HG02943 (cell line): Measurements from ENCODE around the gene MCAM.

Experiments used
- ATAC-seq: cut with Tn5 transposase; IDR thresholded peaks from one replicate; pipeline ENCODE4 v1.9.1; 2021; ENCODE audit warnings: mild to moderate bottlenecking, low read depth, moderate library complexity; ENCODE audit not compliant: unreplicated experiment

Gene MCAM

DNA sequence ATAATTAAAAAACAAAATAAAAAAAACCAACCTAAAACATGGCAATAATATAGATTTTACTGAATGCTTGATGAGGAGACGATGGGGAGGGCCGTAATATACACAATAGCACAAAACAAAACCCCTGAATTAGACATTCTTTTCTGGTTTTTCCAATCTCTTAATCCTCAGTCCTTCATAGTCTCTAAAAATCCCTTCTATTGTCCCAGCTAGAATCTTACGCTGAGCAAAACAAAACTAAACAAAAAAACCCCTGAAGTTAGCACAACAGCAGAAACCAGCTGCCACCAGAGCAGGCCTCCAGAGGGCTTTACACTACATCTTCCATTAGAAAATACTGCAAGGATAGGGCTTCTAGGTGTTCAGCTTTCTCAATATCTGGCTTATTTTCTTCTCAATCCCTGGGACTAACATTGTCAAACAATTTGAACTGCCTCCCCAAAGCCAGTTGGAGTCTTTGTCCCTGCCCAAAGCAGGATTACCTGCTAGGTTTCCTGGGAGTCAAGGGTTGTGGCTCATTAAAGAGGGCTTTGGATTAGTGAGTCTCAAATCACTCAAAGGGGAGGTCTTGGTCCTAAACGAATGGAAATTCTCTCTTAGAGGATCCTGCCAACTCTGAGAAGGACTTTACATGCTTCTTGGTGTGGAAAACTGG, 15.3 kb upstream of the MCAM start:
- ATAC-seq: no peak

GRCh38 chr11:119330237-119330636, 13.3 kb upstream of the MCAM start:
- ATAC-seq: no peak

GRCh38 chr11:119329320-119329719, 12.4 kb upstream of the MCAM start:
- ATAC-seq: no peak

GRCh38 chr11:119324189-119324588, 7.3 kb upstream of the MCAM start:
- ATAC-seq: no peak

- no peak for ATAC-seq
These were observed 6.7 kb upstream of the MCAM start for GRCh38 chr11:119323532-119324033.

GRCh38 chr11:119322921-119323531, 6.1 kb upstream of the MCAM start:
- no peak for ATAC-seq

GRCh38 chr11:119322360-119322739, 5.4 kb upstream of the MCAM start:
- ATAC-seq: no peak

GRCh38 chr11:119320776-119321524, 4.0 kb upstream of the MCAM start:
- ATAC-seq: no peak

DNA sequence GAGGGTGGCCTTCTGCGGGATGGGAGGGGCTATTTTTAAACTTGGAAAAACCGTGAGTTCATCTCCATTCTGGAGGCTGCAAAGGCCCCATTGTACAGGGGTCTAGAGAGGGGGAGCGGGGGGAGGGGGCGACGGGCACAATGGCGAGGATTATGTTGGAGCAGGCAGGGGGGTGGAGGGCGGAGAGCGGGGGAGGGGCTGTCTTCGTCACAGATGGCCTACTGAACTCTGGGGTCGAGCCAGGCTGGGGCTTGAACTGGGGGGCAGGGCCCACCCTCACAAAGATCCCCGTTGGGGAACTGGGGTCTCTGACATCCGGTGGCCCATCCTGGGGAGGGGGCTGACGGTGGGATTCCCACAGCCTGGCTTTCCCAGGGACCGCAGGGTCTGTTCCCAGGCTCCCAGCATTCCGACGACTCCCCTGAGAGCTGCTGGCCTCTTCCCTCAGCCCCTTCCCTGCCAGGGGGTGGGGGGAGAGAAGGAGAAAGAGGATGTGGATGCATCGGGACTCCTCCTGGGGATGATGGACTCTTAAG, 3.4 kb upstream of the MCAM start:
- ATAC-seq: no peak

GRCh38 chr11:119319700-119320239, 2.8 kb upstream of the MCAM start:
- no peak for ATAC-seq

DNA sequence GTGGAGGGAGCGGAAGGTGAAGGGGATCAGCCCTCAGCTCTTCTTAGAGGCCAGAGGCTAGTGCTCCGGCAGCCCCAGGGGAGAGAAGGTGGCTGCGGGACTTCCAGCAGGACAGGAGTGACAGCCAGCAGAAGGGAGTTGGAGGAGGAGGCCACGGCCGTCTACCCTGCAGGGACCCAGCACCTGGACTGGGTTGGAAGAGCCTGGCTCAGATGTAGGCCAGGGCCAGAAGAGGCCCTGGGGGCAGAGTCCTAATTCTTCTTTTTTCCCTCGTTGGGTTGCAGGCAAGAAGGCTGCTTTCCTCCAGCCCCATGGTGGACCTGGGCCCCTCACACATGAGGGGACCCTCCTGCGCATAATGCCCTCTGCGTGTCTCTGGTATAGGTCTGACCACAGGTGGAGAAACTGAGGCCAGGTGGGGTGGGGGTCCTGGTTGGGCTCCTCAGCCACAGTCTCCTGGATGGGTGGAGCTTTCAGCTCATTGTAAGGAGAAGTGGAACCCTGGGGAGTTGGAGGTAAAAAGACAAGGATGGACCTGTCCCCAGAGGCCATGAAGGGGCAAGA, 2.3 kb upstream of the MCAM start:
- no peak for ATAC-seq

- no peak for ATAC-seq
These were observed 1.6 kb upstream of the MCAM start for GRCh38 chr11:119318240-119319135.

- no peak for ATAC-seq
These were observed 786 bp upstream of the MCAM start for GRCh38 chr11:119317592-119318239.

- no peak for ATAC-seq
These were observed 758 bp downstream of the MCAM start for GRCh38 chr11:119316016-119316728.

DNA sequence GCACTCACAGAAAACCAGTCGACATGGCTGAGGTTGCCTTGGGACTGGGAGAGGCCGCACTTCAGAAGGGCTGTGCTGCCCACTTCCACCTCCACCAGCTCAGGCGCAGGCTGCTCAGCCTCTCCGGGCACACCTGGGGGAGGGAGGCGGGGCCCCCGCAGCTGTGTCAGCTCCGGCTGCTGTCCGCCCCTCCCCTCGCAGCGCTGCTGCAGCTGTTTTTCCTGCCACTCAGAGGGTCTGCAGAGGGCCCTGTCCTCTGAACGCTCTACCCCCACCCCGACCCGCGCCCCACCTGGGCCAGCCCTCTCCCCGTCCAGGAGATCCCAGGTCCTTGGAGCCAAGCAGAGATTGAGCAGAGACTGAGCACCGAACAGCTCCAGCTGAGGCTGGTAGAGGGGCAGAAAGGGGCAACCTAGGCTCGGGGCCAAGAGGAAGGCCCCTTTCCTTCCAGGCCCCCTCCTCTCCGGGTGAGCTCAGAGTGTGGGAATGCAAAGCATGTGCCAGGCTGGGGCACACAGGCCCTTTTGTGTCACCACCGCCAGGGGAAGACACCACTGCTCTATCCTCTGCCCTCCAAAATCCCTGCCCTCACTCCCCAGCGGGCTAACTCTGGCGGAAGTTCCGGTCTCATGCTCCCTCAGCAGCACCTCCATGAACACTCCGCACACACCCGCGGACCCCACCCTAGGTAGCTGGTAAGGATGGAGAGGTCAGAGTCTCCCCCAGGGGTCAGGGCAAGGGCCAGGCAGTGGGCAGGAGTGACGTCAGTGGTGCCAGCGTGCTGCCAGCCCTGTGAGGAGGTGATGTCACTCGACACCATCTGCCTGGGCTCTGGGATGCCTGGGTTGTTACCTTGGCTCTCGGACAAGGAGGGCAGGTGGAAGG, 1.6 kb downstream of the MCAM start:
- ATAC-seq: no peak

DNA sequence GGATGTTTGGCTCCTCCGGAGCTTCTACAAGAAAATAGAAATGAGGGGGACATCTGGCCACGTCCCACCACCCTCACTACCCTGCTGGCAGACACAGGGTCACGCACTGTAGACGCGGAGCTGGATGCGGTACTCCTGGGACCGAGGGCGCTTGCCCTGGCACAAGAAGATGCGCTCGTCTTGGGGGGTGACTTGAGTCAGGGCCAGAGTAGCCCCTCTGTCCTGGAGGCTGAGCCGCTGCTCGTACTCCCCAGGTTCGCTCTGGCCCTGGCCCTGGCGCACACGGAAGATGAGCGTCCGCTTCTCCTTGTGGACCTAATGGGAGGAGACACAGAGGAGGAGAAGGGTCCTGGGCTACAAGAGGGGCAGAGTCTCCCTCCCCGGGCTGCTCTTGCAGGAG, 2.2 kb downstream of the MCAM start:
- no peak for ATAC-seq

DNA sequence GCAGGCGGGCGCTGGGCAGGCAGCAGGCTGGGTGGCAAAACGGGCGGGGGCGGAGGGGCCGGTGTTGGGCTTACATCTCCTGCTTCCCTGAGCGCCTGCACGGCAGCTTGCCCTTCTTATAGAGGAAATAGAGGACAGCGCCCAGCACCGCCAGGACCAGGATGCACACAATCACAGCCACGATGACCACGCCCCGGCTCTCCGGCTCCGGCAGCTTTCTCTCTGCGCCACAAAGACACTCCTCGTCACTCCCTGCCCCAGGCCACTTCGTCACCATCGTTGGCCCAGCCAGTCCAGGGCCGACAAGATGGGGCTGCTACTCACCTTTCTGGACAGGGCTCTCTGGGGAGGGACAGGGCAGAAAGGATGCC, 6.3 kb downstream of the MCAM start:
- no peak for ATAC-seq
